HG02852 (cell line): Measurements from ENCODE around the gene TRAK2.
"Not testable (repeated sequence)": the region's sequence is repeated elsewhere in the genome, so short reads cannot be mapped to it uniquely, and the experiment has no call there.

Source experiments
- ATAC-seq: cut with Tn5 transposase; IDR thresholded peaks from one replicate; pipeline ENCODE4 v1.9.1; 2021; ENCODE audit warnings: mild to moderate bottlenecking, moderate library complexity; ENCODE audit not compliant: unreplicated experiment

TRAK2 gene

GRCh38 chr2:201452058-201452921 is 1.0 kb upstream of the TRAK2 start:
- no peak for ATAC-seq

- peak; percentile 22 for ATAC-seq
Observed at GRCh38 chr2:201450954-201451291, 335 bp downstream of the TRAK2 start.

GRCh38 chr2:201448701-201449100 is 2.6 kb downstream of the TRAK2 start:
- no peak for ATAC-seq

- no peak for ATAC-seq
Observed at GRCh38 chr2:201448061-201448460, 3.2 kb downstream of the TRAK2 start.

GRCh38 chr2:201447086-201447485 is 4.2 kb downstream of the TRAK2 start:
- no peak for ATAC-seq

GRCh38 chr2:201444746-201445465 is 6.4 kb downstream of the TRAK2 start:
- ATAC-seq = no peak

- no peak for ATAC-seq
Observed at GRCh38 chr2:201441409-201441808, 9.8 kb downstream of the TRAK2 start.

- no peak for ATAC-seq
Observed at GRCh38 chr2:201440182-201440581, 11.1 kb downstream of the TRAK2 start.

GRCh38 chr2:201439336-201439922 is 11.8 kb downstream of the TRAK2 start:
- not testable (repeated sequence) for ATAC-seq

- ATAC-seq = no peak
Observed at GRCh38 chr2:201436141-201436540, 15.1 kb downstream of the TRAK2 start.

- no peak for ATAC-seq
Observed at GRCh38 chr2:201433394-201433995, 17.8 kb downstream of the TRAK2 start.

GRCh38 chr2:201432621-201433393 is 18.5 kb downstream of the TRAK2 start:
- ATAC-seq = no peak

- no peak for ATAC-seq
Observed at GRCh38 chr2:201432038-201432620, 19.1 kb downstream of the TRAK2 start.

- no peak for ATAC-seq
Observed at GRCh38 chr2:201430839-201431238, 20.4 kb downstream of the TRAK2 start.

GRCh38 chr2:201430322-201430721 is 20.9 kb downstream of the TRAK2 start:
- not testable (repeated sequence) for ATAC-seq

GRCh38 chr2:201429835-201430234 is 21.4 kb downstream of the TRAK2 start:
- ATAC-seq = not testable (repeated sequence)

GRCh38 chr2:201428366-201428765 is 22.9 kb downstream of the TRAK2 start:
- not testable (repeated sequence) for ATAC-seq

- no peak for ATAC-seq
Observed at GRCh38 chr2:201425952-201426351, 25.3 kb downstream of the TRAK2 start.

- ATAC-seq = no peak
Observed at GRCh38 chr2:201420442-201421113, 30.7 kb downstream of the TRAK2 start.

GRCh38 chr2:201419986-201420385 is 31.3 kb downstream of the TRAK2 start:
- ATAC-seq = no peak
